Amniotic stem cell (primary cell): ENCODE results near the gene BRDT.
A peak's percentile ranks its signal among the peaks of the same experiment; 100 is the strongest.

Experiments
- DNase-seq: peaks from one replicate; lab custom pipeline; 2025; lab: John Stamatoyannopoulos, UW

BRDT gene

DNA sequence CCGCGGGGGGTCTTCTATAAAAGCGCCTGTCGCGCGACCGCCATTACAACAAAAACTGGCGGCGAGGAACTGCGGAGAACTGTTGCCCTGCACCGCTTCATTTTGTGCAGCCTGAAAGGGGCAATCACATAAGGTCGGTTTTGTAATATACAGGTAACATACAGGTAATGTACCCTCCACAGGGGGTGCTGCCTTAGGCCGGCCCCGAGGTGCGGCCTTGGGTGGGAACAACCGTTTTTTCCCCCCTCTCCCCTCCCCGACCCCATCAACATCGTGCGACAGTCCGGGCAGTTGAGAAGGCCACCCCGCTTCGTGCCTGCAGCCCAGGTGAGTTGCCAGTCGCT is at the start of gene BRDT:
BRDT (plus strand) TSS at position 46 of the 344 bp plus-strand sequence. CDS start 13,354 bp downstream, outside the sequence.
- DNase-seq, result no peak

- no peak for DNase-seq
Measured at GRCh38 chr1:91900562-91900961, 48.6 kb upstream of the BRDT start.

DNA sequence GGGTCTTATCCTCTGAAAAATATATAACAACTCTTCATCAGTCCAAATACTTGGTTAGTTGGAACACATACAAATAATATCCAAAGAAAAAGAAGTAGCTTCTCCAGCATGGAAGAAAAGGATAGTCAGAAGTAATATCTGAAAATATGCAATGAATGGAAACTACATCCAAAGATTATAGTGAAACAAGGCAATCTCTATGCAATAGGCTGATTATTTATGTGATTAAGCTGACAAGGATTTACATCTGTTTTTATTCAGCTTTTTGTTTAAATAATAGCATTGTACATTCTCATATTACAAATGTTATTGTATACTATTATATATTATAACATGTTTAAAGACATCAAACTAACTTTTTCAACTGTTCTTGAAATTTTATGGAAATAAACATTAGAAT is 48.0 kb upstream of the BRDT start:
- no peak for DNase-seq

GRCh38 chr1:91912266-91912665 is 36.9 kb upstream of the BRDT start:
- DNase-seq, result no peak

DNA sequence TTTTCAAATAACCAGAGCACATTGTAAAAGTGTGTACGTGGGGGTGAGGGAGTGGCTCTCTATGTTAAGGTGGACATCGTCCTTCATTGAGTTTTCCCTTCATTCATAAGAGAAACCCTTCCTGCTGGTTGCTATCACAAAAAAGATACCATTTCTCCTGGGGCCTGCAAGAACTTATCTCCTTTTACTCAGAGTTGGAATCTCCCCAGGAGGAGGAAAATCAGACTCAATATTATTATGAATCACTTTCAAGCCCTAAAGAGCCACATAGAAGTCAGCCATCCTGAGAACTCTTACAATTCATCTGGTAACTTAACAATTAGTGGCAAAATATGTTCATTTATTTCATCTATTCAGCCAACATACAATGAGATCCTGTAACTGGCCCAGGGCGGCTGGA is 36.2 kb upstream of the BRDT start:
- DNase-seq, result no peak

GRCh38 chr1:91916046-91916445 is 33.2 kb upstream of the BRDT start:
- DNase-seq, result no peak

- no peak for DNase-seq
Measured at GRCh38 chr1:91916811-91917460, 32.3 kb upstream of the BRDT start.

DNA sequence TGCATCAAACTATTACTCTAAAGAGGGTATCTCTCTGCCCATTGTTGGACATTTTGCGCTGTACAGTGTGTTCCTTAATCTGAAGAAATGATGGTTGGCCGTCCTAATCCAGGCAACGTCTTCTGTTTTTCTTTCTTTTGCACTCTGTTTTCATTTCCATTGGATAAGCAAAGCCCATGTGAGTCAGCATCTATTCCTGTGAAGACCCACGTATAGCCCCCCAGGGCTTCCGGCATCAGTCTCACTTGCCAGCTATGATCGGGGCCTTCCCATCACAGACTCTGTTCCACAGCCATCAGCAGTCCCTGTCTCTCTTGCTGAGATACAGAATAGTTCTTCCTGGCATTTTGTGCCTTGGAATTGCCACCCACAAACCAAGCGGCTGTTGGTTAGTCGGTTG is 29.2 kb upstream of the BRDT start:
- no peak for DNase-seq

GRCh38 chr1:91924146-91924545 is 25.1 kb upstream of the BRDT start:
- peak; percentile 33 for DNase-seq

GRCh38 chr1:91925644-91926435 is 23.4 kb upstream of the BRDT start:
- DNase-seq, result no peak

- no peak for DNase-seq
Measured at GRCh38 chr1:91928026-91928425, 21.2 kb upstream of the BRDT start.

DNA sequence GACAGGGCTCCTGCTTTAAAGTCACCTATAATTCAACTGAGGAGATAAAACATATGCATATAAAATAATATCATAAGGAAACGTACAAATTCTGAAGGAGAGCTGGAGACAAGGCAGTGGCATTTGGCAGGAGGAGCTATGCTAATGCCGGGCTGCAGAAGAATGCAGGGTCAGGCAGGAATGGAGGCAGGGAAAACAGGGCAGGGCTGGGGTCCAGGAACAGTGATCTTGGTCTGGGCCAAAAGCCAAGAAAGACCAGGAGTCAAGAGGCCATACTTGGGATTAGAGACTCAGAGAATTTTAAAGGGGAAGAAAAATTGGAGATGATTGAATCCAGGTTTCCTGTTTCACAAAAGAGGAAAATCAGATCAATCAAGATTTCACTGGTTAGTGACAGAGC is 20.0 kb upstream of the BRDT start:
- DNase-seq, result no peak

DNA sequence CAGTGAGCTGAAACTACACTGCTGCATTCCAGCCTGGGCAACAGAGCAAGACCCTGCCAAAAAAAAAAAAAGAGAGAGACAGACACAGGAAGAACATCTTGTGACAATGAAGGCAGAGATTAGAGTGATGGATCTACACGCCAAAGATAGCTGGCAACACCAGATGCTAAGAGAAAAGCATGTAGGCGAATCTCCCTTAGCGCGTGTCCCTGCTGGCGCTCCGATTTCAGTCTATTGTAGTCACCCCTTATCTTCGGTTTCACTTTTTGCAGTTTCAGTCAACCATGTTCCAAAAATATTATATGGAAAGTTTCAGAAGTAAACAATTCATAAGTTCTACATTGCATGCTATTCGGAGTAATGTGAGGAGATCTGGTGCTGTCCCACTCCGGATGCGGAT is 11.6 kb upstream of the BRDT start:
- DNase-seq, result no peak

- DNase-seq, result no peak
Measured at GRCh38 chr1:91940496-91940895, 8.7 kb upstream of the BRDT start.

DNA sequence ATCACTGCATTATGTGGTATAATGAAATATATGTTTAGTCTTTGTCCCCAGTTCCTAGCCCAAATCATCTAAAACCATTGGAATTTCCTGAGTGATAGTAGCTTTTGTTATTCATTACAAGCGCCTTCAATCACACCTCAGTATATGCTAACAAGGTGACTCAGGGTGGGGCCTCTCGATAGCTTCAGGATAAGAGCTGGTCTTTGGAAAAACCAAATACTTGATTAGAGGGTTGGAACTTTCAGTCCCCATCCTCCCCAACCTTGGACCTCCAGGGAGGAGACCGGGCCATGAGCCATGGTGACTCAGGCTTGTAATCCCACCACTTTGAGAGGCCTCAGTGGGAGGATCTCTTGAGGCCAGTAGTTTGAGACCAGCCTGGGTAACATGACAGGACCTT is 5.1 kb upstream of the BRDT start:
- no peak for DNase-seq

DNA sequence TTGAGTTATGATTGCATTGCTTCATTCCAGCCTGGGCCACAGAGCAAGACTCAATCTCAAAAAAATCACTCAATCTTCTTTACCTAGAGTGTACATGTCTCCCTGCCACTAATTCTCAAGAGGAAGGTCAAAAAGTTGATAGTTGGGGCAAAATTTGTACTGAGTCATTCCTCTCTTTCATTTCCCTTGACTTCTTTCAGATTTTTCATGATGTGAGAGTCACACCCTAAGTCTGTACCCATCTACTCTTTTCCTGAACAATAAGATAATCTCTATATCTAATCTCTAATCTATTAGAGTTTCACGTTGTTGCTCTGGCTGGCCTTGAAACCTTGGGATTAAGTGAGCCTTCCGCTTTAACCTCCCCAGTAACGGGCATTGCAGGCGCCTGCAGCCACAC is 1.1 kb upstream of the BRDT start:
- DNase-seq, result no peak

- DNase-seq, result no peak
Measured at GRCh38 chr1:91948501-91949355, 473 bp upstream of the BRDT start.

DNA sequence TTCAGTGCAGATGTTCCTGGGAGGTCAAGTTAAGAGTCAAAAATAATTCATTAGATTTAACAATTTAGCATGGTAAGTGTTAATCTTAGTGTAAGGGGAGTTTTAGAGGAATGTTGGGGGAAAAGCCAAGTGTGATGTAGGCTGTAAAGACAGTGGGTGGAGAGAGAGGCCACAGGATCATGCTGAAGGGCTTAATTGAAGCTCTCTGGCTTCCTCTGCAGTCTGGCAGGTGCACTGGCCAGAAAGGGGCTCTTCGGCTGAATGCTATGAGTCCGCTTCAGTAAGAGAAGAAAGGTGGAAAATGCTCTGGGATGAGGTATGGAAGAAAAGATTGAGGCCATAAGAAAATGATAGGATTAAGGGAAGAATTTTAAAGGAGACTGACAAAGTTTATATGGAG is 3.0 kb downstream of the BRDT start:
- DNase-seq, result no peak

- no peak for DNase-seq
Measured at GRCh38 chr1:91958926-91959325, 9.7 kb downstream of the BRDT start.

DNA sequence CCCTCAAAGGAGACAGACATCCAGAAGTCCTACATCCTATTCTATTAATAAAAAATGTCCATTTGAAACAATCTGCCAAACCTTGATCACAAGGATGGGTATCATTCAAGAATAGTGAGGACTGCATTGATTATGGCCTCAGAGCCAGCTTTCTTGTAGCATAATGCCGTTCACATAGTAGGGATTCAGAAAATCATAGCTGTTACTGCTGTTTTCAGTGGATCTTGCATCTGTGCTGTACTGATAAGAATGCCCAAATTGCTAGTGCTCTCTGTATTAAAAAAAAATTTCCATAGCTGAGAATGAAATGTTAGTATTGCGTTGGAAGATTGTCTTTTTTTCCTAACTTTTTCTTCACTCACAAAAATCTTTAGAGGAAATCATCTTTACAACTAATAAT is 19.1 kb downstream of the BRDT start:
- DNase-seq, result no peak

DNA sequence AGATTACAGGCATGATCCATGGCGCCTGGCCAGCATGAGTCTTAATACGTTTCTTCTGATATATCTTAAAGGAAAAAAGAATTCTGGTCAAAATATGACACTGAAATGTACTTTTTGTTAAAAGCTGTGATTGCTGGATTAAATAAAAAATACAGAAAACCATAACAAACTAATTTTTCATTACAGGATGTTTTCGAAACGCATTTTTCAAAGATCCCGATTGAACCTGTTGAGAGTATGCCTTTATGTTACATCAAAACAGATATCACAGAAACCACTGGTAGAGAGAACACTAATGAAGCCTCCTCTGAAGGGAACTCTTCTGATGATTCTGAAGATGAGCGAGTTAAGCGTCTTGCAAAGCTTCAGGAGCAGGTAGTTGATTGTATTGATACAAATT is 30.2 kb downstream of the BRDT start:
- DNase-seq, result no peak

GRCh38 chr1:91980663-91981062 is 31.5 kb downstream of the BRDT start:
- no peak for DNase-seq
